ENCODE results near the gene HNF1B. TPM values are rescaled to one million over a fixed set of nuclear protein-coding genes. Genes with fewer than 3 reads are reported as not detected.

The HNF1B gene
- total RNA-seq, 1 donor from 2014 or later = 40.0 TPM

DNA sequence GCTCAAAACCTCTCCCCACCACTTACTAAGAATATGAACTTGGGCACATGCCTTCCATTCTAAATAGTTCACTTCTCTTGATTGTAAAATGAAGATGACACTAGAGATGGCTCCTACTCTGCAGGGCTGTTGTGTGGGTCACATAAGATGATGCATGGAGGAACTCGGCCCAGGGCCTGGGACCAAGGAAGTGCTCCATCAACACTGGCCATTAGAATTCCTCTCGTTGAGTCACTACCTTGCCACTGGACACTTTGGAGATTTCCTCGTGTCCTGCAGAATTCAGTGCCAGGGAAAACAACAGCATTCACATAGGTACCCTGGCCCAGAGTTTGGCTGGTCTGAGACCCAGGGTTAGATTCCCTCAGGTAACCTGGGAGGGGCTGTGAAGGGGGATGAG lies 18.6 kb downstream of the HNF1B start:
- TF ChIP-seq, protein P1, sequence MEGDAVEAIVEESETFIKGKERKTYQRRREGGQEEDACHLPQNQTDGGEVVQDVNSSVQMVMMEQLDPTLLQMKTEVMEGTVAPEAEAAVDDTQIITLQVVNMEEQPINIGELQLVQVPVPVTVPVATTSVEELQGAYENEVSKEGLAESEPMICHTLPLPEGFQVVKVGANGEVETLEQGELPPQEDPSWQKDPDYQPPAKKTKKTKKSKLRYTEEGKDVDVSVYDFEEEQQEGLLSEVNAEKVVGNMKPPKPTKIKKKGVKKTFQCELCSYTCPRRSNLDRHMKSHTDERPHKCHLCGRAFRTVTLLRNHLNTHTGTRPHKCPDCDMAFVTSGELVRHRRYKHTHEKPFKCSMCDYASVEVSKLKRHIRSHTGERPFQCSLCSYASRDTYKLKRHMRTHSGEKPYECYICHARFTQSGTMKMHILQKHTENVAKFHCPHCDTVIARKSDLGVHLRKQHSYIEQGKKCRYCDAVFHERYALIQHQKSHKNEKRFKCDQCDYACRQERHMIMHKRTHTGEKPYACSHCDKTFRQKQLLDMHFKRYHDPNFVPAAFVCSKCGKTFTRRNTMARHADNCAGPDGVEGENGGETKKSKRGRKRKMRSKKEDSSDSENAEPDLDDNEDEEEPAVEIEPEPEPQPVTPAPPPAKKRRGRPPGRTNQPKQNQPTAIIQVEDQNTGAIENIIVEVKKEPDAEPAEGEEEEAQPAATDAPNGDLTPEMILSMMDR (IDR thresholded peaks at IDR 0.05) = no peak
- H3K27ac Mint-ChIP-seq = no peak overlapping the region
- DNase-seq = no peak
- ChIA-PET CTCF (no interaction called here), POLR2A (no interaction called here)
- peaks cover 2% of the 10 kb centered on the region for H3K27me3 Mint-ChIP-seq
- no peaks in the 10 kb centered on the region for H3K9me3 Mint-ChIP-seq
- no peaks in the 10 kb centered on the region for H3K4me1 Mint-ChIP-seq
- H3K4me3 Mint-ChIP-seq = no peak overlapping the region
- no peak for ATAC-seq (ENCODE audit: low read depth)
- intact Hi-C loops (cut with micrococcal nuclease) = no loop called here
- H3K36me3 Mint-ChIP-seq (ENCODE audit: low read depth) = peaks cover 6% of the 10 kb centered on the region

- Mint-ChIP-seq H3K4me3 (no peak overlapping the region), H3K36me3 (ENCODE audit: low read depth) (peaks cover 3% of the 10 kb centered on the region), H3K27me3 (peaks cover 2% of the 10 kb centered on the region), H3K27ac (no peak overlapping the region), H3K9me3 (no peaks in the 10 kb centered on the region), H3K4me1 (no peaks in the 10 kb centered on the region)
- CTCF ChIA-PET = no interaction called here
- DNase-seq = no peak
- POLR2A ChIA-PET = no interaction called here
- TF ChIP-seq, protein P1 (IDR thresholded peaks at IDR 0.05) = no peak
- intact Hi-C loops (cut with micrococcal nuclease) = no loop called here
- no peak for ATAC-seq (ENCODE audit: low read depth)
These were observed 19.2 kb downstream of the HNF1B start for GRCh38 chr17:37725601-37726146.

GRCh38 chr17:37725021-37725595 lies 19.8 kb downstream of the HNF1B start:
- ChIA-PET CTCF (no interaction called here), POLR2A (no interaction called here)
- ATAC-seq (ENCODE audit: low read depth) = no peak
- intact Hi-C loops (cut with micrococcal nuclease) = no loop called here
- H3K4me3 Mint-ChIP-seq = no peak overlapping the region
- H3K4me1 Mint-ChIP-seq = no peaks in the 10 kb centered on the region
- no peak for DNase-seq
- H3K9me3 Mint-ChIP-seq = no peaks in the 10 kb centered on the region
- TF ChIP-seq, protein P1 (IDR thresholded peaks at IDR 0.05) = no peak
- H3K27me3 Mint-ChIP-seq = peaks cover 2% of the 10 kb centered on the region
- peaks cover 1% of the 10 kb centered on the region for H3K36me3 Mint-ChIP-seq (ENCODE audit: low read depth)
- no peak overlapping the region for H3K27ac Mint-ChIP-seq

DNA sequence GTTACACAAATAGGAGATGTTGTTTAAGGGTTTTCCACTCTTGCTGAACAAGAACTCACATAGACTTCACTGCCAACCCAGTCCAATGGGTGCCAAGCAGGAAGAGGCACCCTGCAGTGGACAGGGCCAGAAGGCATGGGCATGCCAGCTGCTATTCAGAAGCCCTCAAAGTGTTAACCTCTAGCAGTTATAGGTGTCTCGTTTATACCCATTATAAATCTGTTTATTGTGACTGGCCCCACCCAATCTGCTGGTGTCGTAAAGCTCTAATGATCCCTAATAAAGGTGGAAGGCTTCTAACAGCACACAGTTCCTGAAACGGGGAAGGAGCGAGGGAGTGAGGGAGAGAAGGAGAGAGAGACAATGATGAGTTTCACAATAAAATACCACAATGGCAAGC lies 23.9 kb downstream of the HNF1B start:
- no peak for ATAC-seq (ENCODE audit: low read depth)
- ChIA-PET CTCF (no interaction called here), POLR2A (no interaction called here)
- no peak for DNase-seq
- H3K4me1 Mint-ChIP-seq = peaks cover 2% of the 10 kb centered on the region
- TF ChIP-seq, protein P1 (IDR thresholded peaks at IDR 0.05) = no peak
- H3K4me3 Mint-ChIP-seq = no peak overlapping the region
- H3K27ac Mint-ChIP-seq = no peak overlapping the region
- intact Hi-C loops (cut with micrococcal nuclease) = no loop called here
- H3K9me3 Mint-ChIP-seq = no peaks in the 10 kb centered on the region
- H3K36me3 Mint-ChIP-seq (ENCODE audit: low read depth) = no peaks in the 10 kb centered on the region
- H3K27me3 Mint-ChIP-seq = peaks cover 7% of the 10 kb centered on the region

- no peak for DNase-seq
- Mint-ChIP-seq H3K4me1 (peaks cover 2% of the 10 kb centered on the region), H3K9me3 (no peaks in the 10 kb centered on the region), H3K36me3 (ENCODE audit: low read depth) (no peaks in the 10 kb centered on the region), H3K4me3 (no peak overlapping the region), H3K27me3 (peaks cover 13% of the 10 kb centered on the region), H3K27ac (no peak overlapping the region)
- ChIA-PET POLR2A (no interaction called here), CTCF (no interaction called here)
- no peak for ATAC-seq (ENCODE audit: low read depth)
- TF ChIP-seq, protein P1 (IDR thresholded peaks at IDR 0.05) = no peak
- intact Hi-C loops (cut with micrococcal nuclease) = no loop called here
These were observed 25.0 kb downstream of the HNF1B start for GRCh38 chr17:37719866-37720265.

All from activated B cell treated with CpG ODN at 0.5 μM for 24 hours (primary cell).